SKM-1 (cell line): ENCODE measurements around the gene FBXO2.
"Not testable (repeated sequence)": the region's sequence is repeated elsewhere in the genome, so short reads cannot be mapped to it uniquely, and the experiment has no call there.

Source experiments
- DNase-seq: peaks from one replicate; lab custom pipeline; 2025; ENCODE audit not compliant: unreplicated experiment; lab: John Stamatoyannopoulos, UW

Gene FBXO2

GRCh38 chr1:11634365-11635192 is 19.6 kb downstream of the FBXO2 start:
- no peak for DNase-seq

GRCh38 chr1:11629184-11630016 is 24.8 kb downstream of the FBXO2 start:
- no peak for DNase-seq

GRCh38 chr1:11628767-11629166 is 25.5 kb downstream of the FBXO2 start:
- no peak for DNase-seq

- DNase-seq = no peak
Observed at GRCh38 chr1:11626551-11626950, 27.7 kb downstream of the FBXO2 start.

- DNase-seq = no peak
Observed at GRCh38 chr1:11623702-11624101, 30.5 kb downstream of the FBXO2 start.

GRCh38 chr1:11622398-11622797 is 31.8 kb downstream of the FBXO2 start:
- DNase-seq = no peak

- DNase-seq = no peak
Observed at GRCh38 chr1:11620924-11621323, 33.3 kb downstream of the FBXO2 start.

GRCh38 chr1:11620405-11620804 is 33.8 kb downstream of the FBXO2 start:
- DNase-seq = no peak

GRCh38 chr1:11617741-11618140 is 36.5 kb downstream of the FBXO2 start:
- DNase-seq = no peak

GRCh38 chr1:11617314-11617713 is 36.9 kb downstream of the FBXO2 start:
- no peak for DNase-seq

- DNase-seq = no peak
Observed at GRCh38 chr1:11616766-11617165, 37.5 kb downstream of the FBXO2 start.

GRCh38 chr1:11615090-11615489 is 39.1 kb downstream of the FBXO2 start:
- DNase-seq = no peak

- no peak for DNase-seq
Observed at GRCh38 chr1:11613347-11613746, 40.9 kb downstream of the FBXO2 start.

- no peak for DNase-seq
Observed at GRCh38 chr1:11611638-11612327, 42.4 kb downstream of the FBXO2 start.

GRCh38 chr1:11610629-11611180 is 43.5 kb downstream of the FBXO2 start:
- no peak for DNase-seq

GRCh38 chr1:11609378-11609777 is 44.9 kb downstream of the FBXO2 start:
- not testable (repeated sequence) for DNase-seq

- DNase-seq = not testable (repeated sequence)
Observed at GRCh38 chr1:11608596-11609130, 45.6 kb downstream of the FBXO2 start.

GRCh38 chr1:11606775-11607174 is 47.5 kb downstream of the FBXO2 start:
- no peak for DNase-seq

- DNase-seq = no peak
Observed at GRCh38 chr1:11602981-11603380, 51.2 kb downstream of the FBXO2 start.

GRCh38 chr1:11602424-11602823 is 51.8 kb downstream of the FBXO2 start:
- DNase-seq = no peak

GRCh38 chr1:11600836-11601235 is 53.4 kb downstream of the FBXO2 start:
- DNase-seq = no peak
